NCI-H510A (cell line): Measurements from ENCODE around the gene MVP.
"Not testable (repeated sequence)": the region's sequence is repeated elsewhere in the genome, so short reads cannot be mapped to it uniquely, and the experiment has no call there.

ENCODE experiments used
- DNase-seq: peaks from one replicate; lab custom pipeline; 2025; lab: John Stamatoyannopoulos, UW

MVP gene

DNA sequence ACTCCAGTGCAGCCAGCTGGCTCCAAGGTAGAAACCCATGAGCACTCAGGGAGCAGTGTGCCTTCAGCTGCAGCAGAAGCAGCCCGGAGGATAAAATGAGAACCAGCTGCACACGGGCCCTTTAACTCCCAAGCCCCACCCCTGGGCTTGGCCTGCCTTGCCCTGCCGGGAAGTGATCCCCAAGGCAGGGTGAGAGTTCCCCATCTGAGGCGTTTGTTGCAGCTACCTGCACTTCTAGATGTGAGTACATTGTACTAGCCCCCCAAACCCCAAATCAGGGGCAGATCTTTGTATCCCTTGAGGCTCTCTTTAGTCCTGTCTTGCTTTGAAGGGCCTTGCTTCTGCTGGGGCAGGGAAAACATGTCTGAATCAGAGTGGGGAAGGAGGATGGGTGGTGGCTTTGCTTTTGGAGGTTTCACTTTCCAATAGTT is at the start of gene MVP:
Gene MVP, plus strand, starts transcription at position 192 of the 431 bp plus-strand sequence. CDS start 10,088 bp downstream, outside the sequence.
- DNase-seq, result peak; percentile 75

DNA sequence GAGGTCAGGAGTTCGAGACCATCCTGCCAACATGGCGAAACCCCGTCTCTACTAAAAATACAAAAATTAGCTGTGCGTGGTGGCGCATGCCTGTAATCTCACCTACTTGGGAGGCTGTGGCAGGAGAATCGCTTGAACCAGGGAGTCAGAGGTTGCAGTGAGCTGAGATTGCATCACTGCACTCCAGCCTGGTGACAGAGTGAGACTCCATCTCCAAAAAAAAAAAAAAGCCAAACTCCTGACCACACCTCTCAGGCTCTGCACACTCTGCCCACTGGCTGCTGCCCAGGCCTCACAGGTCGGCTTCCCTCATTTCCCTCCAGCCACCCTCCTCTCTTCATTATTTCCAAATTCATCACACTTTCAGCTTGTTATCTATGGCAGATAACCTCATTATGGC is 47.9 kb upstream of the MVP start:
- DNase-seq, result not testable (repeated sequence)

DNA sequence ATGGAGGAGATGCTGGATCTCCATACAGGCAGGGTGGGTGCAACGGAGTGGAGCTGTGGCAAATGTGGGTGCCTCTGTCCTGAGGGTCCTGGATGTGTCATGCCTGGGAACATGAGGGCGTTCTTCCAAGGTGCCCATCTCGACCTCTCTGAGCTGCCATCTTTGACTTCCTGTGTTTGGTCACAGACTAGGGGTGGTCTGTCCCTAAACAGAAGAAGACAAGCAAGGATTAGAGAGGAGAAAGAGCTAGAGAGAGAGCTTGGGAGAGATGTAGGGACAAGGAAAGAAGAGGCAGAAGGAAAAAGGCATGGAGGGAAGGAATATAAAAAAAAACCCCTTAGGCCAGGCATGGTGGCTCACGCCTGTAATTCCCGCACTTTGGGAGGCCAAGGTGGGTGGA is 45.5 kb upstream of the MVP start:
- no peak for DNase-seq

DNA sequence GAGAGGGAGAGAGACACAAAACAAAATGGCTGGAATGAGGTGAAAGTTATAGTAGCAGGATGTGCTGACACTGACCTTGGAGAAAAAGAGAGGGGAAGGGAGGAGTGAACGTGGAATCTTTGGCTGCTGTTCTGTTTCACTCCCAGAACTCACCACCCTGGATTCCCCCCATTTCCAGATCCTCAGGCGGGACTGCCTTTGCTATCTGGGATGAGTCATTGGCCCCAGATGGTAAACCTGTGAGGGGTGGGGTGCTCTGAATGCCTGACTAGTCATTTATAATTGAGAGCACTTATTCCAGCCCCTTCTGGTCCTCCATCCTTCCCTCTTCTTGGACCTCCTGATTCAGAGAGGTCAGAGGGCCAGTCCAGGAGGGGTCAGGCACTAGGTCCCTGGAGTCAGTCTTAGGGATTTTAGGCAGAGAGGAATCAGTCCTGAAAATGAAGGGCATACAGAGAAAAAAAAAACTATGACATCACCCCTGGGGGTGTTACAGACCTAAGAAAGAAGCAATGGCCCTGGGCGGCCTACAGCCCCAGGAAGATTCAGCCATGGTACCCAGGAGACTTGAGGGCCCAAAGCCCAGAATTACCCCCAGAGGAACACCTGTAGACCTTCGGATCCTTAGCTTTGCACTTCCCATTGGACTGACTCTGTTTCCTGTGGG is 44.4 kb upstream of the MVP start:
- no peak for DNase-seq

DNA sequence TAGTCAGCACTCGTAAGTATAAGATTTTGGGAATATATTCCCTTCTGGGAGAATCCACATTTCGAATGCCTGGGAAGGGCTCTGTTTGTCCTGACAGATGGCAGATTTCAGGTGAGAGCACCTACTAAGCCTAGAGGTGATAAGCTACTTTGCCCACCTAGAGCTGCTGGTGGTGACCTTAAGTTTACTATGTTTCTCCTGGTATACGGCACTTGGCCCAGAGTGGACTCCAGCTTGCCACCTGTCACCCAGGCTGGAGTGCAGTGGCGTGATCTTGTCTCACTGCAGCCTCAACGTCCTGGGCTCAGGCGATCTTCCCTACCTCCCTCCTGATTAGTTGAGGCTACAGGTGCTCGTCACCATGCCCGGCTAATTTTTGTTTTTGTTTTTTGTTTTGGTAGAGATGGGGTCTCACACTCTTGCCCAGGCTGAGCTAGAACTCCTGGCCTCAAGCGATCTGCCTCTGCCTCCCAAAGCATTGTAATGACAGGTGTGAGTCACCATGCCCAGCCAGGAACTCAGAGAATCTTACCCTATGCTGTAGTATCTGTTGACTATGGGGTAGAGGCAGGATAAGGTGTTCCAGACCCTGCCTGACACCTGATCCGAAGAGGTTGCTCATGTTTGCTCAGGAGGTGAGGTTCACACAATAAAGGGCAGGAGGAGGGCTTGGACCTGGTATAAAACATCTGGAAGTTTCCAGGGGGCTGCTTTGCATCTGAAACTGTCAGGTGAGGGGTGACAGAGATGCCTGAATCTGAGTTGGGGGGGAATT is 42.5 kb upstream of the MVP start, which contains the start of gene ZG16:
Gene ZG16, plus strand, starts transcription at position 681 of the 775 bp plus-strand sequence. CDS start 1,011 bp downstream, outside the sequence.
- no peak for DNase-seq

DNA sequence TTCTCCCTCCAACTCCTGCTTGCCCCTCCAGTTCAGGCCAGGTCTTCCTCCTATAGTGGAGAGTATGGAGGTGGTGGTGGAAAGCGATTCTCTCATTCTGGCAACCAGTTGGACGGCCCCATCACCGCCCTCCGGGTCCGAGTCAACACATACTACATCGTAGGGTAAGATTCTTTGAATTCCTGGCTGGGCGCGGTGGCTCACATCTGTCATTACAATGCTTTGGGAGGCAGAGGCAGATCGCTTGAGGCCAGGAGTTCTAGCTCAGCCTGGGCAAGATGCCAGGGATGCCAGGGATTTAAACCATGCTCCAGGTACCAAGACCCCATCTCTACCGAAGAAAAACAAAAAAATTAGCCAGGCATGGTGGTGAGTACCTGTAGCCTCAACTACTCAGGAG is 40.8 kb upstream of the MVP start:
- DNase-seq, result no peak

DNA sequence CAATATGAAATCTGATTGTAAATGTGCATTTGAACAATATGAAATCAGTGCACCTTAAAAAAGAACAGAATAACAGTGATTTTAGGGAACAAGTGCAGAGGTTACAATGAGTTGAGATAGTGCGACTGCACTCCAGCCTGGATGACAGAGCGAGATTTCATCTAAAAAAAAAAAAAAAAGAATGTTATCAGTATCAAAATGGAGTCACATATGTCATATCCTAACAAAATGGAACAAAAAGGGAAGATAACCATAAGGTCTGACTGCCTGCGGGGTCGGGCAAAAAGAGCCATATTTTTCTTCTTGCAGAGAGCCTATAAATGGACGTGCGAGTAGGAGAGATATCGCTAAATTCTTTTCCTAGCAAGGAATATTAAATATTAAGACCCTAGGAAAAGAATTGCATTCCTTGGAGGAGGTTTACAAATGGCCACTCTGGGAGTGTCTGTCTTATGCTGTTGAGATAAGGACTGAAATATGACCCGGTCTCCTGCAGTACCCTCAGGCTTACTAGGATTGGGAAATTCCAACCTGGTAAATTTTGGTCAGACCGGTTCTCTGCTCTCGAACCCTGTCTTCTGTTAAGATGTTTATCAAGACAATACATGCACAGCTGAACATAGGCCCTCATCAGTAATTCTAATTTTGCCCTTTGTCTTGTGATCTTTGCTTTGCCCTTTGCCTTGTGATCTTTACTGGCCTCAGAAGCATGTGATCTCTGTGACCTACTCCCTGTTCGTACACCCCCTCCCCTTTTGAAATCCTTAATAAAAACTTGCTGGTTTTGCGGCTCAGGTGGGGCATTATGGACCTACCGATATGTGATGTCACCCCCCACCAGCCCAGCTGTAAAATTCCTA is 36.9 kb upstream of the MVP start:
- DNase-seq, result peak; percentile 18

DNA sequence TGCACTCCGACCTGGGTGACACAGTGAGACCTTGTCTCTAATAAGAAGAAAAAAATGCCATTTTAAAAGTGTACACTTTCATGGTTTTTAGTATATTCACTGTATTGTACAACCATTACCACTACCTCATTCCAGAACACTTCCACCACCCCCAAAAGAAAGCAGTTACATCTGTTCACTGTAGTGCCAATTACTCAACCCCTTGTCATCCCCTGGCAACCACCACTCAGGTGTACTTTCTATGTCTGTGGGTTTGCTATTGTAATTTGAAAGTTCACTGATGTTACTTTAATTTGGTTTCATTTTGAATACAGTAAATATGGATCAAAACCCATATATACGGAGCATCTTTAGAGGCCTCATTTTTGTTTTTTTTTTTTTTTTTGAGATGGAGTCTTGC is 36.1 kb upstream of the MVP start:
- no peak for DNase-seq

DNA sequence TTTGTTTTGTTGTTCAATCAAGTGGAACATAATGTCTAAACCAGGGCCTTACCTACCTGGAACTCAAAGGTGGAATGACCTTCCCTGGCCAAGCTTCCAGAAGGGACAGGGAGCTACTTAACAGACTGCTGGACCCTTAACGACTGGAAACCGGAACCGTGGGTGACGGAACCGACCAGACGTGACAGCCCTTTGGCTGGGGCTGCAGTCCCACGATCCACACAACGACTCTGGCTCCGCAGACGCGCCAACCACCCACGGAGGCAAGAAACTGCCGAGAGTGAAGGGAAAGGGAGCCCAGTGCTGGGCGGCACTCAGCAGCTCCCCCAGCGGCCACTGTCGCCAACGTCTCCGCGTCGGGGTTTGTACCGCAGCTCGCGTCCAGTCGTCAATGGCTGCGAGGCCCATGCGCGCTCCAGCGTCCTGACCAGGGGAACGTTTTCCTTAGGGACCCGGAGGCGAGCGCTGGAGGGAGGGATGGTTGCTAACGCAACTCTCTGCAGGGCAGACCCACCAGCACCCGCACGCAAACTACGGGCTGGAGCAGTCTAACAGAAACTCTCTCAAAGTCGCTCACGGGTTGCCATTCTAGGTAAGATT is 35.3 kb upstream of the MVP start:
- no peak for DNase-seq

DNA sequence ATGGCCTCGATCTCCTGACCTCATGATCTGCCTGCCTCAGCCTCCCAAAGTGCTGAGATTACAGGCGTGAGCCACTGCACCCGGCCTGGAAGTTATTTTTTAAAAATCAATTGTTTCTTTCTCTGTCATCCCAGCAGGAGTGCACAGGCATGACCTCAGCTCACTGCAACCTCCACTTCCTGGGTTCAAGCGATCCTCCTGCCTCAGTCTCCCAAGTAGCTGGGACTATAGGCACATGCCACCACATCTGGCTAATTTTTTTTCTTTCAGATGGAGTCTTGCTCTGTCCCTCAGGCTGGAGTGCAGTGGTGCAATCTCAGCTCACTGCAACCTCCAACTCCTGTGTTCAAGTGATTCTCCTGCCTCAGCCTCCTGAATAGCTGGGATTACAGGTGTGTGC is 33.1 kb upstream of the MVP start:
- DNase-seq, result not testable (repeated sequence)

DNA sequence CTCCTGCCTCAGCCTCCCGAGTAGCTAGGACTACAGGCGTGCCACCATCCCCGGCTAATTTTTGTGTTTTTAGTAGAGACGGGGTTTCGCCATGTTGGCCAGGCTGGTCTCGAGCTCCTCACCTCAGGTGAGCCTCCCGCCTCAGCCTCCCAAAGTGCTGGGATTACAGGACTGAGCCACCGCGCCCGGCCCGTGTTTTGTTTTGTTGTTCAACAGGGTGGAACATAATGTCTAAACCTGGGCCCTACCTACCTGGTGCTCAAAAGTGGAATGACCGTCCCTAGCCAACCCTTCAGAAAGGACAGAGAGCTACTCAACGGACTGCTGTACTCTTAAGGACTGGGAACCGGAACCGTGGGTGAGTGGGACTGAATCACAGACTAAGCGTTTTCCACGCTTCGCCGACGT is 30.5 kb upstream of the MVP start:
- DNase-seq, result no peak

DNA sequence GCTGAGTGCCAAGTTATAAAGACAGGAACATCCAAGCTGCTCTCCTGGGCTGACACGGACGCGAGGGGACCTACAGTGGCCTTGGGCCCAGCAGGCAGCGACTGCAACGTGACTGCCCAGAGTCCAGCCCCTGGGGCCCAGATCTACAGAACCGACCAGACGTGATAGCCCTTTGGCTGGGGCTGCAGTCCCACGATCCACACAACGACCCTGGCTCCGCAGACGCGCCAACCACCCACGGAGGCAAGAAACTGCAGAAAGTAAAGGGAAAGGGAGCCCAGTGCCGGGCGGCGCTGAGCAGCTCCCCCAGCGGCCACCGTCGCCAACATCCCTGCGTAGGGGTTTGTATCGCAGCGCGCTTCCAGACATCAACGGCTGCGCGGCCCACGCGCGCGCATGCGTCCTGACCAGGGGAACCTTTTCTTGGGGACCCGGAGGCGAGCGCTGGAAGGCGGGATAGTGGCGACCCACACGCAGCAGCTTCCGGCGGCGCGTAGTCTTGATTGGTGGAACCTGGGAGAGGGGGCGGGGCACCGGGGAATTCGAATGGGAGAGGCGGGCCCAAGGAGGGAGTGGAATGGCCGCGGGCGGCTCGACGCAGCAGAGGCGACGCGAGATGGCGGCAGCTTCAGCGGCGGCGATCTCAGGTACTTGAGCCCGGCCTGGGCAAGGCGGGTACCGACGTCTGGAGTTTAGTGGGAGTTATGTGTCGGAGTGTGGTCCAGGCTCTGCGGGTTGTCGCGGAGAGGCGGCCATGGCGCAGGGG is 29.9 kb upstream of the MVP start, which contains the start of gene KIF22:
Gene KIF22, plus strand, starts transcription at position 569 of the 766 bp plus-strand sequence. Its CDS starts 9 bp downstream, at position 578.
- peak; percentile 99 for DNase-seq

DNA sequence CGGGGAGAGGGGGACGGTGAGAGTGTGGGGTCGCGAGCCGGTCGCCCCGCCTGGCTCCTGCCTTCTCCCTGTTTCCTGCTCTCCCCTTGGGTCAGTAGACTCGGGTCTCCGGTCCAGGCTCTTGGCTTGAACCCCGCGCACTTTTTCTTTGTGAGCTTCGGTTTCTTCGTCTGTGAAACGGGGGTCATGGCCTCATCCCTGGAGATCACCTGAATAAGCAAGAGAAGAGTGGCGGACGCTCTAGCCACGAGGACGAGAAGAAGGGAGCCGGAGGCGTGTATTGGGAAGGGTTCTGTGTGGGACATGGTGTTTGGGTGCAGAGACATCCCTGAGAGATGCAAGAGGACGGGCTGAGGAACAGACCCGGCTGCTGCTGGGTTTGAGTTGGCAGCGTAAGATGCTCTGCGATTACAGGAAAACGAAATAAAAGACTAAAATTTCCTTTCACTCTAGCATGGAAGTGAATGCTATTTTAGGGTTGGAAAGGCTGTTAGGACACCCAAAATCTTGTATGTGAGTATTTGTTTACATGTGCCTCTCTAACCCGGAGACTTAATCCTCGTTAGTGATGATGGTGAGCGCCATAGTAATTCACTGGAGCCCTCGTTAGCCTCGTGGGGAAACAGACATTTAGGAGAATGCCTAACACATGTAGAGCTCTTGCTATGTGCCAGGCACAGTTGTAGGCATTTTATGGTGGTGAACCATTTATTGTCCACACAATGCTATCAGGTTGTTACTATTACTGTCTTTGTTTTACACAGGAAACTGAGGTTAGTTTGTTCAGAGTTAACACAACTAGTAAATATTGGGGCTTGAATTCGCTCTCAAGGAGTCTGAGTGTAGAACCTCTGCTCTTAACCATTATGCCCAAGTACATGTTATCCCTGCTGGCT is 29.1 kb upstream of the MVP start:
- DNase-seq, result no peak

DNA sequence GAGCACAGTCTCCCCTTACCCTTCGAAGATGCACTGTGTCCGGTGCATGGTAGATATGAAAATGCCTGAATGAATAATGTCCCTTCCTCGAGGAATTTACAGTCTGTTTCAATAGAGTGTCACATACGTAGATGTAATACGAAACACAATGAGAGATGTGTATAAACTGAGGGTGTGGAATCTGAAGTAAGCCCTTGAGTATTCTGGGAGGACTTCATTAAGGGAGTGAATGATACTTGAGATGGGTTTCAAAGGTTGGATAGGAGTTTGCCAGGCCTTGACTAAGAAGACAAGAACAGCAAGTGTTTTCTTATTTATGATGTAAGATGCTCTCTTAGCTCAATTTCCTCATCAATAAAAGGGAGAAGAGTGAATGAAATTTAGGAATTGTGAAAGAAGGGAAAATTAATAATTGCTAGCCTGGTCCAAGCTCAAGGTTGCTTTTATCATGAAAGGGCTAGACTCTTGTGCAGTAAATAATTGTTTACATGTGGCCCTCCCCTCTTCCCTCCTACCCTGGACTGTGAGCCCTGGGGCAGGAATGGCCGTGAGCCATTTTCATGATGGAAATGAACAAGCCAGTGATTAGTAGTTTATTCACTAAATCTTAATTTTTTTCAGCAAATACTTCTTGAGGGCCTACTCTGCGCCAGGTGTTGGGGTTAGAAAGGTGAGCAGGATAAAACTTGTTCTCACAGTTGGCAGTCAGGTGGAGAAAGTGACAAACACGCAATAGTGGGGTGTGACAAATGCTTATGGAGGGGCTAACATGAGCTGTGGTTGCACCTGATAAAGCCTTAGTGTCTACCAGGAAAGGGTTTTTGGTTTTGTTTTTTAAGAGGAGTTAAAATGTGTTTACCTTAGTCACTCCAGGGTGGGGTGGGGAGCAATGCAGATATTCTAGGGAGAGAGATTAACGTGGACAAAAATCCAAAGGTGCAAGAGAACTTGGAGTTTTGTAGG is 28.1 kb upstream of the MVP start:
- no peak for DNase-seq

DNA sequence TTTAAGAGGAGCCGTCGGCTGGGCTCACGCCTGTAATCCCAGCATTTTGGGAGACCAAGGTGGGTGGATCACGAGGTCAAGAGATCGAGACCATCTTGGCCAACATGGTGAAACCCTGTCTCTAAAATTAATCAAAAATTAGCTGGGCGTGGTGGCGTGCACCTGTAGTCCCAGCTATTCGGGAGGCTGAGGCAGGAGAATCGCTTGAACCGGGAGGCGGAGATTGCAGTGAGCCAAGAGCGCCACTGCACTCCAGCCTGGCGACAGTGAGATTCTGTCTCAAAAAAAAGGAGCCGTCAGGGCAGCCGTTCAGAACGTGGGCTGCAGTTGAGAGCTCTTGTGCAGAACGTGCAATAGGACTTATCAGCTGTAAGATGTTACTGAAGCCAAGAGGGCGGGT is 27.1 kb upstream of the MVP start:
- DNase-seq, result not testable (repeated sequence)

DNA sequence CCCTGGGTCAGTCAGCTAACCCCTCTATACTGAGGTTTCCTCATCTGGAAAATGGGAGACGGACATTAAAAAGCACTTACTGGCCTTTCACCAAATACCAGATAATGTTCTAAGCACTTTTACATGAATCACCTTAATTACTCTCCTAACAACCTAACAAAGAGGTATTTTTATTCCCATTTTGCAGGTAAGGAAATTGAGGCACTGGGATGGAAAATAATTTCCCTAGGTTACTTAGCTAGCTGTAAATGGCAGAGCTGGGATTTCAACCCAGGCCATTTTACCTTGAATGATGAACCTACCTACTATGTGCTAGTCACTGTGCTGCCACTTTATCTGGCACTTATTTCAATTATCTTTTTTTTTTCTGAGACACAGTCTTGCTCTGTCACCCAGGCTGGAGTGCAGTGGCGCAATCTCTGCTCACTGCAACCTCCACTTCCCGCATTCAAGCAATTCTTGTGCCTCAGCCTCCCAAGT is 26.0 kb upstream of the MVP start:
- DNase-seq, result no peak

DNA sequence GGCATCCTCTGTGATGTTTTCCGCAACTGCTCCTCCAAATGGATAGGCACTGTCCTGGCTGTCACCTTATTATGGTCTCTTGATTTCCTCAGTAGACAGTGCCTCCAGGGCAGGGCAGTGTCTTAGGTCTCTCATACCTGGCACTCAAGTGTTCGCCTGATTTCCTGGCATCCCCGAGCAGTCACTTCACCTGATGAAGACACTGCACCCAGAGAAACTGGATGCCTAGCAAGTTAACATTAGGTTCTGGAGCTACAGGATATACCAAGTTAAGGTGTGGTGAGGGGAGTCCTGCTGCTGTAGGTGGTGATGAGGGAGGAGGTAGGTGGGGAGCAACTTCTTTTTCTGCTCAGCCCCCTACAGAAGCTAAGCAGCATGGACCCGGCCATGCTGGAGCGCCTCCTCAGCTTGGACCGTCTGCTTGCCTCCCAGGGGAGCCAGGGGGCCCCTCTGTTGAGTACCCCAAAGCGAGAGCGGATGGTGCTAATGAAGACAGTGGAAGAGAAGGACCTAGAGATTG is 17.8 kb upstream of the MVP start:
- no peak for DNase-seq

DNA sequence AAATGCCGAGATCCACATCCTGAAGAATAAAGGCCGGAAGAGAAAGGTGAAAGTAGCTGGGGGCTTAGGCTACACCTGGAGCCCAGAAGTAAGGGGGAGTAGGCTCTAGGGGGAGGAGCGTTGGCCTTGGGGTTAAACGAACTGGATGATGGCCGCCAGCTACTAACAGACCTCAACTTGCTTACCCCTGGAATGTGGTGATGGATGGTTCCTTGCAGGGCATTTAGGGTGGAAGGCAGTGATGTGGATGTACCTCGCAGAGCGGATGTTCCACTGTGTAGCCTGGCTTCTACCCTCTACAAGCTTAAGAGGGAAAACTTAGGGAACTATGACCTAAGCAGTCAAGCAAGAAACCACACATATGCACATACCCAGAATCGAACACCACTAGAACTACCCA is 16.2 kb upstream of the MVP start:
- DNase-seq, result no peak
